GM23248 (cell line): ENCODE measurements around the gene RAD51B. TPM values are rescaled to one million over a fixed set of nuclear protein-coding genes. Genes with fewer than 3 reads are reported as not detected.

Source experiments
- DNase-seq: peaks from one replicate; pipeline ENCODE4 v3.0.0-alpha.2; 2015
- H2AFZ ChIP-seq: fragments of 200-600 bp; sonication (generic); 2 replicates; pipeline ENCODE4 v1.6.1; 2016; ENCODE audit warnings: antibody characterized with exemption
- H3F3A ChIP-seq: fragments of 200-600 bp; sonication (generic); 2 replicates; pipeline ENCODE4 v1.6.1; 2016; ENCODE audit warnings: mild to moderate bottlenecking, antibody characterized with exemption, mixed run types; ENCODE audit not compliant: insufficient read depth
- H3K27ac ChIP-seq: fragments of 200-600 bp; sonication (generic); 2 replicates; pipeline ENCODE4 v1.5.1; 2016; ENCODE audit warnings: mild to moderate bottlenecking
- H3K27me3 ChIP-seq: fragments of 200-600 bp; sonication (generic); replicated peaks from 2 replicates; pipeline ENCODE4 v1.6.1; 2016; ENCODE audit warnings: mild to moderate bottlenecking; ENCODE audit not compliant: insufficient read depth
- H3K36me3 ChIP-seq: fragments of 200-600 bp; sonication (generic); 2 replicates; pipeline ENCODE4 v1.6.1; 2016; ENCODE audit warnings: low read depth, mild to moderate bottlenecking
- H3K4me1 ChIP-seq: fragments of 200-600 bp; sonication (generic); 2 replicates; pipeline ENCODE4 v1.6.1; 2016; ENCODE audit warnings: mild to moderate bottlenecking; ENCODE audit not compliant: insufficient read depth
- H3K4me2 ChIP-seq: fragments of 200-600 bp; sonication (generic); one replicate; pipeline ENCODE4 v1.6.1; 2016; ENCODE audit warnings: mild to moderate bottlenecking; ENCODE audit not compliant: unreplicated experiment
- H3K4me3 ChIP-seq: fragments of 200-600 bp; sonication (generic); 2 replicates; pipeline ENCODE4 v1.5.1; 2016; ENCODE audit warnings: mild to moderate bottlenecking
- H3K79me2 ChIP-seq: fragments of 200-600 bp; sonication (generic); 2 replicates; pipeline ENCODE4 v1.6.1; 2016; ENCODE audit warnings: mild to moderate bottlenecking; ENCODE audit not compliant: insufficient read depth
- H3K9ac ChIP-seq: fragments of 200-600 bp; sonication (generic); 2 replicates; pipeline ENCODE4 v1.6.1; 2016; ENCODE audit warnings: mild to moderate bottlenecking
- H3K9me2 ChIP-seq: fragments of 200-600 bp; sonication (generic); 2 replicates; pipeline ENCODE4 v1.6.1; 2016; ENCODE audit warnings: mixed run types, mild to moderate bottlenecking, moderate library complexity; ENCODE audit not compliant: insufficient read depth
- H3K9me3 ChIP-seq: fragments of 200-600 bp; sonication (generic); one replicate; pipeline ENCODE4 v1.6.1; 2017; ENCODE audit warnings: low read depth
- H4K20me1 ChIP-seq: fragments of 200-600 bp; sonication (generic); 2 replicates; pipeline ENCODE4 v1.6.0; 2016; ENCODE audit not compliant: insufficient read depth
- EZH2 ChIP-seq: fragments of 200-600 bp; sonication (generic); IDR thresholded peaks from 2 replicates; pipeline ENCODE4 v1.6.1; 2018; ENCODE audit warnings: antibody characterized with exemption, mild to moderate bottlenecking; ENCODE audit not compliant: insufficient read depth, poor library complexity, severe bottlenecking
- EZH2phosphoT487 ChIP-seq: fragments of 200-600 bp; sonication (generic); IDR thresholded peaks from 2 replicates; pipeline ENCODE4 v1.6.1; 2018; ENCODE audit warnings: antibody characterized with exemption, moderate library complexity, mild to moderate bottlenecking, low read depth; ENCODE audit not compliant: insufficient read depth
- WGBS, 2 experiments: methylation state at CpG; one replicate each; pipeline ENCODE4 v1.1.6; 2015 to 2017; ENCODE audit warnings: low lambda C conversion rate in 2 of 2, low coverage in 1 of 2; ENCODE audit errors: missing lambda C conversion rate in 2 of 2; 5-methylcytosine and 5-hydroxymethylcytosine counted together
- in situ Hi-C: fragments of 300-500 bp; cut with MboI; formaldehyde crosslinking; loops from 2 replicates; pipeline ENCODE4 v1.15.0; 2020
- polyA plus RNA-seq: library from polyadenylated mRNA; unstranded; fragments of >200 nt; fragmentation: Nextera tagmentation; extraction: Ambion mirVana; gene quantifications from 2 replicates; pipeline ENCODE4 v1.2.1, GENCODE V29; 2016
- total RNA-seq: library from RNA; depleted of rRNA; stranded (reverse); fragments of >200 nt; shearing (Covaris generic); gene quantifications from 2 replicates; pipeline ENCODE4 v1.2.3, GENCODE V29; 2014

The RAD51B gene
- total and polyA plus RNA-seq, 2 experiments from 2014 or later, result 4.0 to 8.8 TPM

DNA sequence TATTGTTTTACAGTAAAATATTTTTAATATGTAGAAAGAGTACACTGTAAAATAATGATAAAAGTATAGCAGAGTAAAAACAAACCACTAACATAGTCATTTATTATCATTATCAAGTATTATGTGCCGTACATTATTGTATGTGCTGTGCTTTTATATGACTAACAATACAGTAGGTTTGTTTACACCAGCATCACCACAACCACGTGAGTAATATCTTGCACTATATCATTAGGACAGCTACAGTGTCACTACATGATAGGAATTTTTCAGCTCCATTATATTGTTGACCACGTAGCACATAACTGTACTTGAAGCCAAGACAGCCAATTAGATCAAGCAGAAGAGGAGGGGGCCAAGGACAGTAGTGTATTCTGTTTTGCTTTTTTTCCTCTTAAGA is 415.4 kb downstream of the RAD51B start:
- Histone ChIP-seq H3K36me3 (no peaks in the 10 kb centered on the region), H3K9ac (no peak overlapping the region), H3K4me3 (no peak overlapping the region), H3K27ac (no peak overlapping the region), H2AFZ (no peak overlapping the region), H3K9me3 (no peaks in the 10 kb centered on the region), H3K4me2 (no peak overlapping the region), H3K9me2 (no peaks in the 10 kb centered on the region), H3K27me3 (no peaks in the 10 kb centered on the region), H3K79me2 (no peaks in the 10 kb centered on the region), H3F3A (peaks cover 19% of the 10 kb centered on the region), H3K4me1 (peaks cover 32% of the 10 kb centered on the region), H4K20me1 (no peaks in the 10 kb centered on the region)
- in situ Hi-C loops, result no loop called here
- 66 to 72% methylated on average over 3 of the region's 3 CpGs for WGBS, 2 experiments
- DNase-seq, result peak; percentile 27
- TF ChIP-seq EZH2phosphoT487 (no peak), EZH2 (no peak)

DNA sequence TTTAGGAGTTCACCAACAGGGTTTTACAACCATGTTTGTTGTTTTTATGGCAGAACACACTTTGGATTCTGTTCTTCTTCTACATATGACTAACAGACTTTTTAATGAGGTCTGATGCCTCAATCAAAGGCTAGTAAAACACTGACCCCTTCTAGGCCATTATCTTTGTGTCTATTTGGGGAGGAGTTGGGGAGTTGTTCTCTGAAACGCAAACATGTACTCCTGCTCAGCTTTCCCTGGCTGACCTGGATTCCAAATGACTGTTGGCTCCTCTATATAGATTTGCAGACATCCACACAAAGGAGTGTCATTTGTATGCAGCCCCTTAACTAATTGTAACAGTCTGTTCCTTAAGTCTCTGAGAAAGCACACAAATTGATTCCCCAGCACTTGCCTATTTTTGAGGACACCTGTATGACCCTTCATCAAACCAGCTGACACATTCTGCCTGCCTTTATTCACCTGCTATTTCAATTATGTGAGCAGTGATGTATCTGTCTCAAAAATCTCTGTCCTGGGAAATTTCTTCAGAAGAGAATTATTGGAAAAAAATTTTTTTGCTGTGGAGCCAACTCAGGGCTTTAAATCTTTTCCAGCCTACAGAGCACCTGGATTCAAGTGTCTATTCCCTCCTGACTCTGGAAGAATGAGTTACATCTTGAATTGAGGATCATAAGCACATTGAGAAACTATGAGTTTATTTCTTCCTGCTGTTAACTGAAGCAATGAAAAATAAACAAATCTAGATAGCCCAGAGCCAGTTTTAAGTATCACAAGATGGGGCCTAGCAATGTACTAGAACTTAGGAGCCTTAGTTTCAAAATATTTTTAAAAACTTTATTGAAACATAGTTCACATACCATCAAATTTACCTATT is 417.2 kb downstream of the RAD51B start:
- Histone ChIP-seq H3K4me3 (no peak overlapping the region), H3K27me3 (no peaks in the 10 kb centered on the region), H3K27ac (no peak overlapping the region), H3K4me1 (peaks cover 17% of the 10 kb centered on the region), H3K9ac (no peak overlapping the region), H3K9me3 (no peaks in the 10 kb centered on the region), H4K20me1 (no peaks in the 10 kb centered on the region), H3F3A (peaks cover 11% of the 10 kb centered on the region), H3K9me2 (no peaks in the 10 kb centered on the region), H3K36me3 (no peaks in the 10 kb centered on the region), H3K4me2 (no peak overlapping the region), H3K79me2 (no peaks in the 10 kb centered on the region), H2AFZ (no peak overlapping the region)
- in situ Hi-C loops, result no loop called here
- no peak for DNase-seq
- TF ChIP-seq EZH2 (no peak), EZH2phosphoT487 (no peak)
- WGBS, 2 experiments, result 28 to 30% methylated on average over 1 of the region's 1 CpG

DNA sequence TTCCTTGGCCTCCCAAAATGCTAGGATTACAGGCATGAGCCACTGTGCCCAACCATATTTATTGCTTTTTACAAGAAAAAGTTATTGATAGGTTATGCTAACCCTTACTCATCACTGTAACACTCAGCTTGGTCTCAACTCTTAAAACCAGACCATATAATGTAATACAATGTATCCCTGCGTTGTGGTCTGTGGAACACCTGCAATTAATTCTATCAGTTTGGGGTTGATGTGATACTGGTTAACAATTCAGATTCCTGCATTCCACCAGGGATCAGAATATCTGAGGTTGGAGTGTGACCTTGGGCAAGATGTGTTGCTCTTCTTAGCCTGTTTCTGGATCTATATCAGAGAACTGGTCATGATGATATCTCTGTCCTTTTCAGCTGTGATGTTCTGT is 419.0 kb downstream of the RAD51B start:
- Histone ChIP-seq H3K27me3 (no peaks in the 10 kb centered on the region), H3K36me3 (no peaks in the 10 kb centered on the region), H3F3A (no peaks in the 10 kb centered on the region), H3K27ac (no peak overlapping the region), H3K4me2 (no peak overlapping the region), H3K9me3 (no peaks in the 10 kb centered on the region), H3K9ac (no peak overlapping the region), H3K9me2 (no peaks in the 10 kb centered on the region), H3K4me3 (no peak overlapping the region), H2AFZ (no peak overlapping the region), H3K79me2 (no peaks in the 10 kb centered on the region), H3K4me1 (peaks cover 1% of the 10 kb centered on the region; the same call in 1 of the 2 replicates), H4K20me1 (no peaks in the 10 kb centered on the region)
- in situ Hi-C loops, result no loop called here
- no peak for TF ChIP-seq EZH2phosphoT487
- no peak for TF ChIP-seq EZH2
- DNase-seq, result no peak
- 97 to 100% methylated on average over 1 of the region's 1 CpG for WGBS, 2 experiments

DNA sequence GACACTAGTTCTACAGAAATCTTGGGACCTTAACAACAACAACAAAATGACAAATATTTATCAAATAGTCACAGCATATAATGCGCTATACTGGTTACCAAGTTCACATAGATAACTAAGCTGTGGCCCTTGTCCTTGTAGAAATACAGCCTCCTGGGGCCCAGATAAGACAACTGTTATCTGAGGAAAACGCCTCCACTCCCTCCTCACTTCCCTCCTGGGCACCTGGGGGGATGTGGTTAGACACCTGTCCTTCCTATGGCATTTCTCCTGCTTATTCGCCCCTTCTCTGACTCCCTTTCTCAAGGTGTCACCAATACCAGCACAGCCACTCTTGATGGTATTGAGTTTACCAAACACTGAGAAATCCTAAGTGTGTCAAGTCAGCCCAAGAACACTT is 419.4 kb downstream of the RAD51B start:
- TF ChIP-seq EZH2 (no peak), EZH2phosphoT487 (no peak)
- 89 to 94% methylated on average over 3 of the region's 3 CpGs for WGBS, 2 experiments

More for the DNA sequence above, 419.4 kb downstream of the RAD51B start:
- H3K79me2 ChIP-seq, result no peaks in the 10 kb centered on the region
- no peak overlapping the region for H3K4me3 ChIP-seq
- H3K4me1 ChIP-seq, result no peaks in the 10 kb centered on the region
- no peaks in the 10 kb centered on the region for H4K20me1 ChIP-seq
- H3K27me3 ChIP-seq, result no peaks in the 10 kb centered on the region
- DNase-seq, result no peak
- no peaks in the 10 kb centered on the region for H3K9me3 ChIP-seq
- no peaks in the 10 kb centered on the region for H3K36me3 ChIP-seq
- no peak overlapping the region for H3K27ac ChIP-seq
- H3K9ac ChIP-seq, result no peak overlapping the region
- H3F3A ChIP-seq, result no peaks in the 10 kb centered on the region
- no peak overlapping the region for H3K4me2 ChIP-seq
- in situ Hi-C loops, result no loop called here
- H3K9me2 ChIP-seq, result no peaks in the 10 kb centered on the region
- no peak overlapping the region for H2AFZ ChIP-seq
